NCI-H2227 treated with DMSO at 0.1 percent for 48 hours (cell line): Measurements from ENCODE around the gene NAV1.

ENCODE experiments used
- DNase-seq: peaks from one replicate; lab custom pipeline; 2025; lab: John Stamatoyannopoulos, UW

The NAV1 gene

GRCh38 chr1:201551096-201551495 is 12.2 kb downstream of the NAV1 start:
- no peak for DNase-seq

DNA sequence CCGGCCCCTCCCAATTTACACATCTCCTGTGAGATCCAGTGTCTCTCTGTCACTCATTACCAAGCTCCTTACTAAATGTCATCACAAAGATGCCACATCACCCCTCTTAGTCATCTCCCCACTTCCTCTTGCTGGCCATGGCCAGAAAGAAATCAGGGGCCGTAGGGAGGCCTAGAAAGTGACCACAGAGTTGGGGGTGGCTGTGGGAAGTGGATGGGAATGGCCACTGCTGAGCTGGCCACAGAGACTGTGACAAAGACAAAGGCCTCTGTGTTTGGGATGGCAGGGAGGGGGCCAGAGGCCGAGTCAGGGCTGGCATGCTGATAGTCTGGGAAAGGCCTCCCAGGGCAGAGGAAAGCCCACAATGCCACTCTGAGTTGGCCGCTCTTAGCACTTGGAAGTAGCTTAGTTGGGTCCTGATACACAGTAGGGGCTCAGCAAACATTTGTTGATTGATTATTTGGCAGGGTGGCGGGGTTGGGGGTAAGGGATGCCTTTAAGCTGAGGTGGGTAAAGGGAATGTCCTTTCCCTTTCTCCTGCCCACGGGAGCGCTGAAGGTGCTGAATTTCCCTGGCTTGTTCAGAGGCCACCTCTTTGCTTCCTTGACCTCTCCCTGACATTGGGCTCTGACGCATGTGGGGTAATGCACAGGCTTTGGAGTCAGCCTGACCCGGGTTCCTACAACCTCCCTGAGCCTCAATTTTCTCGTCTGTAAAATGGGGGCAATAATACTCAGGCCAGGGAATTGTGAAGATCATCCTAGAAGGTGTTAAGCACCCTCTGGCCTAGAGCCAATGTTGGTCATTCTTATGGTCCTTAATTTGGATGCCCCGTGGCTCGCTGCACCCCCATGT is 13.2 kb downstream of the NAV1 start:
- DNase-seq: no peak

DNA sequence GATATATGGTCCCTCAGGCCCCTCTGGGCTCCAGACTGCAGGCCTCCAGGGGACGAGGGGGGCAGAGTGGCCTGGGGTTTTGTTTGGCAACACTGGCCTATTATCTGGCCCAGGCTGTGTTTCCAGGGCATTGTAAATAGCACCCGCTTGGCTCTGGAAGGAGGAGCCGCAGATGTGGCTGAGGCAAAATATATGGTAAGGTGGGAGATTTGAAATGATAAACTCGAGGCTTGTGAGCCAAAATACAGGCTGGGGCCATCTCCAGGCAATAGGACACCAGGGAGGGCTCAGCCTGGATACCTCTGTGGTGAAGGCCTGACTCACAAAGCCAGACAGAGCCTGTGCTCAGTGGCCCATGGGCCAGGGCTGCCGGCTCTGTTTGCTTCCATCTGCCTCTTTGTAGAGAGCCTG is 14.0 kb downstream of the NAV1 start:
- peak; percentile 21 for DNase-seq

GRCh38 chr1:201553496-201554189 is 14.7 kb downstream of the NAV1 start:
- DNase-seq: no peak

- no peak for DNase-seq
Observed at GRCh38 chr1:201554190-201554600, 15.3 kb downstream of the NAV1 start.

DNA sequence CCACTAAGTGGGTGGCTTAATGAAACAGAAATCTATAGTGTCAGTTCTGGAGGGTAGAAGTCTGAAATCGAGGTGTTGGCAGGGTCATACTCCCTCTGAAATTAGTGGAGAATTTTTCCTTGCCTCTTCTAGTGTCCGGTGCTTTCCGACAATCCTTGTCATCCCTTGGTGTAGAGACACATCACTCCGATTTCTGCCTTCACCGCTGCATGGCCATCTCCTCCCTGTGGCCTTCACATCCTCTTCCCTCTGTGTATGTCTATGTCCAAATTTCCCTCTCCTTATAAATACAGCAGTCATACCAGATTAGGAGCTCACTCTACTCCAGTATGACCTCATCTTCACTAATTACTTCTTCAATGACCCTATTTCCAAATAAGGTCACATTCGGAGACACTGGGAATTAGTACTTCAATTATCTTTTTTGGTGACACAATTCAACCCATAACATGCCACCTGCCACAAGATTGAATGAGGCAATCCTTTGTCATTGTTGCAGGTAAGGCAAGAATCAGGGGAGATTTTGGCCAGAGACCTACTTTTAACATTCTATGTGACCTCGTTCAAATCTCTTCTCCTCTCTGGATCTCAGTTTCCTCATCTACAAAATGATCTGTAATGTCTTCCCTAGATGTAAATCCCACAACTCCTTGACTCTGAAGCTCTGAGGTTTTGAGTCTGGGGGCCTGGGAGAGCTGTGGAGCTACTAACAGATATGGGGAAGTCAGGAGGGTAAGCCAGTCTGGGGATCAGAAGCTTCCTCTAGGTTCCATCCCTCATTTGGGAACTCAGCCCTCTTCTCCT is 16.1 kb downstream of the NAV1 start:
- DNase-seq: no peak

DNA sequence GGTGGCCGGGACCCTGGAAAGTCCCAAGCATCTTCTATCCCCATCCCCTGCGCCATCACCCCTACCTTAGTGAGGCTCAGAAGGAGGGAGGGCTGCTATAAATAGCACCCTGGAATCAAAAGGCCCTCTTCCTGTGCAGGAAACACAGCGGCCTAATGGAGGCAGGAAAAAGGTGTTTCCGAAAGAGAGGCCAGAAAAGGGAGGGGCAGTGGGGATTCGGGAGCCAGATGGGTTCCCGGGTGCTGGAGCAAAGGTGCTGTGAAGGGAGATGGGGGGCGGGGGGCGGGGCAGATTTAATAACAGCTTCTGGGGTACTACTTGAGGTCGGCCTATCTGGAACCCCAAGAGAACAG is 16.6 kb downstream of the NAV1 start:
- DNase-seq: no peak

DNA sequence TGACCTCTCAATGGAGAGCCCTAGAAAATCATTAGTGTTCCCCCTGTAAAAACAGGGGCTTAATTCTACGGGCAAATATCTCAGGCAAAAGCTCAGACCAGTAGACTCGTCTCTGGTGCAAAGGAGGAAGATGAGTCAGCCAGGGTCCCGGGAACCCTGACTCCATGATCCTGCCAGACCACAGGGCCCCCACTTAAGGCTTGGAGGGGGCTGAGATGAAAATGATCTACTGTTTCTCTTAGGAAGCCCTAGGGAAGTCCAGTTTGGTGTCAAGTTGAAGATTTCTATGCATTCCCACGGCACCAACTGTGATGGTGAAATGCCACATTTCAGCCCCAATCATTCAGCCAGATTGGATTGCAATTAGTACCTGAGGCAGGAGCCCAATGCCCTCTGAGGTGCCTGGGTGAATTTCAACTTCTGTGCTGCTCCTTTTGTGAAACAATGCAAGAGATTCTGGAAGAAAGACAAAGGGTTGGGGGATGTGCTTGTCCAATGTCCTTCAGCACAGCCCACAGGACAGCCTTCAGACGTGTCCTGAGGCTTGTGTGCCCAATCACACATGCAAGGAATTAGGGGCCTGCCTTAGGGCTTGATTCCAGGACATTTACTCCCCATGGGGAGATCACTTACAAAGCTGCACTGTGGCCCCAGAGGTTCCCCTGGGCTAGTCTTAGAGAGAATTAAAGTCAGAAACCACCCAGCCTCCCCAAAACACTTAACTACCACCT is 18.1 kb downstream of the NAV1 start:
- DNase-seq: no peak

GRCh38 chr1:201557572-201557958 is 18.6 kb downstream of the NAV1 start:
- DNase-seq: no peak

DNA sequence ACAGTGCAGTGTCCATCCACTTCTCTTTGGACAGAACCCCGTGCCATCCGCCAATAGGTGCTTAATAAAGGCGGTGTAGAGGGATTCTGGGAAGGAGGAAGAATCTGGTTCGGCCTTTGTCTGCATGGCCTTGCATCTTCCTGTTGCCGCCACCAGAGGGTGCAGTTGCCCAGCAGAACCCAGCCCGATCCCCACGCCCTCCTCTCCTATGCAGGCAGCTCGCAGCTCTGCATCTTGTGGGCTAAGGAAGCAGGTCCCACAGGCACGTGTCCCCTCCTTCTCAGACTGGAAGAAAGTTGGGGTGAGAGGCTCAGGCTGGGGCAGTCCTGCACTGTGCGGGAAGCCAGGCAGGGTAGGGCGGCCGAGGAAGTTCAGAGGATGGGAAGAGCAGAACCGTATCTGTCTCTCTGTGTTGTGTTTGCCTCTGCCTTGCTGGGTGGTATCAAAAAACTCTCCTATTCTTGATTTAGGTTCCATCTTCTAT is 20.8 kb downstream of the NAV1 start:
- DNase-seq: peak; percentile 88

- no peak for DNase-seq
Observed at GRCh38 chr1:201560328-201561194, 21.6 kb downstream of the NAV1 start.

- DNase-seq: no peak
Observed at GRCh38 chr1:201561195-201561564, 22.3 kb downstream of the NAV1 start.

- no peak for DNase-seq
Observed at GRCh38 chr1:201561601-201562000, 22.7 kb downstream of the NAV1 start.

- no peak for DNase-seq
Observed at GRCh38 chr1:201562257-201562656, 23.3 kb downstream of the NAV1 start.

DNA sequence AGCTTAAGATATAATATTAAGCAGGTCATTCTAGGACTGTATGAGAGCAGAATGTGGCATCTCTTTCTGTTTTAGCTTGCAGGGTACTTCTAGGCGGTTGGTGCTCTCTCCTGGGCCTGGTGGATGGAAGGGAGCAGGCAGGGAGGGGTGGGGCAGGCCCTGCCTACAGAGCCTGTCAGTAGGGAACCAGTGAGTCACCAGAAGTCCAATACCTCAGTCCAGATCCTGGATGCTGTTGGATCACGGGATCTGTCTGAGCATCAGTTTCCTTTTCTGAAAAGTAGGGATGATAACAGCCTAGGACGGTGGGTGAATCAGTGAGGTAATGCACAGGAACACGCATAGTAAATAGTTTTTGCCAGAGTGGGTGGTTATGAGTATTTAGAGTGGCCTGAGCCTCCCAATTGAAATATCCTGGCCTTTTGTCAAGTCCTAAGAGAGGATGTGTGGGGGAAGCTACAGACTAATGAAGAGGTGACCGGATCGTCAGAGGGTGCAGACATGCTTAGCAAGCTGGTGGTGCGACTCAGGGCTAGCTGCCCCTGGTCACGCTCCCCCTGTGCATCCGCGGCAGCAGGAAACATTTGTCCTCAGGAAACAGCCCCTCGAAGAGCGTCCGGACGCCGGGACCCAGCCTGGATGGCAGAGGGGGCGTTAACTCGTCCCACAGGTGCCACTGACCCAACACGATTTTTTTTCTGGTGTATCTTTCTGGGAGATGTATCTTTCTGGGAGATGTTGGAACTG is 23.9 kb downstream of the NAV1 start:
- no peak for DNase-seq

- DNase-seq: no peak
Observed at GRCh38 chr1:201563406-201563780, 24.5 kb downstream of the NAV1 start.

DNA sequence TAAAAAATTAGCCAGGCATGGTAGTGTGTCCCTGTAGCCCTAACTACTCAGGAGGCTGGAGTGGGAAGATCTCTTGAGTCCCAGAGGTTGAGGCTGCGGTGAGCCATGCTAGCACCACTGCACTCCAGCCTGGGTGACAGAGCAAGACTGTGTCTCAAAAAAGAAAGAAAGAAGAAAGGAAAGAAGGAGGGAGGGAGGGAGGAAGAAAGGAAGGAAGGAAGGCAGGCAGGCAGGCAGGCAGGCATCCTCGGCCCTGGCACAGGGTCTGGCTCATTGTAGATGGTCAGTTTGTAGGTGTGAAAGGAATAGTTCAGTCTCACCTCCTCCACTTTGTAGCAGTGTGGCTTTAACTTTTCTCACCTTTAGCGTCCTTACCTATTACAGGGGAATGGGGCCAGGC is 25.0 kb downstream of the NAV1 start:
- no peak for DNase-seq

GRCh38 chr1:201565024-201565730 is 26.2 kb downstream of the NAV1 start:
- no peak for DNase-seq

GRCh38 chr1:201565771-201566528 is 27.0 kb downstream of the NAV1 start:
- DNase-seq: no peak
